Adipocyte (in vitro differentiated cells): Measurements from ENCODE around the gene H6PD.
A peak's percentile ranks its signal among the peaks of the same experiment; 100 is the strongest.

ENCODE experiments used
- DNase-seq: peaks from one replicate; pipeline ENCODE4 v3.0.0-alpha.2; 2015; ENCODE audit warnings: low read depth
- H3K27me3 ChIP-seq: replicated peaks from 2 replicates; pipeline ENCODE4 v1.7.0; 2013; ENCODE audit warnings: mild to moderate bottlenecking, low read length, moderate library complexity; ENCODE audit not compliant: control insufficient read depth, insufficient read depth
- H3K36me3 ChIP-seq: 2 replicates; pipeline ENCODE4 v1.7.0; 2013; ENCODE audit warnings: low read length, mild to moderate bottlenecking, moderate library complexity; ENCODE audit not compliant: control insufficient read depth, insufficient read depth, severe bottlenecking
- H3K4me1 ChIP-seq: 2 replicates; pipeline ENCODE4 v1.7.0; 2013; ENCODE audit warnings: mild to moderate bottlenecking, low read length, moderate library complexity; ENCODE audit not compliant: control insufficient read depth, insufficient read depth
- H3K4me3 ChIP-seq: 2 replicates; pipeline ENCODE4 v1.7.0; 2013; ENCODE audit warnings: mild to moderate bottlenecking, low read length, moderate library complexity
- H3K9ac ChIP-seq: 2 replicates; pipeline ENCODE4 v1.7.0; 2013; ENCODE audit warnings: mild to moderate bottlenecking, low read length, moderate library complexity
- H3K9me3 ChIP-seq: 2 replicates; pipeline ENCODE4 v1.7.0; 2013; ENCODE audit warnings: mild to moderate bottlenecking, low read length, moderate library complexity; ENCODE audit not compliant: control insufficient read depth

Gene H6PD

GRCh38 chr1:9233241-9233941, 1.2 kb upstream of the H6PD start:
- no peaks in the 10 kb centered on the region for H3K9me3 ChIP-seq
- H3K36me3 ChIP-seq: no peaks in the 10 kb centered on the region
- H3K27me3 ChIP-seq: no peaks in the 10 kb centered on the region
- peak; percentile 63 for DNase-seq
- peak overlapping the region; percentile 90 for H3K9ac ChIP-seq
- H3K4me3 ChIP-seq: peak overlapping the region; percentile 82
- H3K4me1 ChIP-seq: peaks cover 44% of the 10 kb centered on the region

GRCh38 chr1:9233942-9234222, 692 bp upstream of the H6PD start:
- no peak for DNase-seq
- no peaks in the 10 kb centered on the region for H3K9me3 ChIP-seq
- peak overlapping the region; percentile 82 for H3K4me3 ChIP-seq
- H3K4me1 ChIP-seq: peaks cover 49% of the 10 kb centered on the region
- no peaks in the 10 kb centered on the region for H3K36me3 ChIP-seq
- H3K9ac ChIP-seq: peak overlapping the region; percentile 90
- no peaks in the 10 kb centered on the region for H3K27me3 ChIP-seq

- H3K9ac ChIP-seq: peak overlapping the region; percentile 91
- H3K4me3 ChIP-seq: peak overlapping the region; percentile 85
- H3K36me3 ChIP-seq: no peaks in the 10 kb centered on the region
- no peaks in the 10 kb centered on the region for H3K9me3 ChIP-seq
- H3K27me3 ChIP-seq: no peaks in the 10 kb centered on the region
- peaks cover 61% of the 10 kb centered on the region for H3K4me1 ChIP-seq
- peak; percentile 86 for DNase-seq
These were observed 504 bp downstream of the H6PD start for GRCh38 chr1:9235096-9235459.

GRCh38 chr1:9235560-9235959, 986 bp downstream of the H6PD start:
- Histone ChIP-seq H3K27me3 (no peaks in the 10 kb centered on the region), H3K4me1 (peaks cover 66% of the 10 kb centered on the region), H3K9me3 (no peaks in the 10 kb centered on the region), H3K9ac (peak overlapping the region; percentile 91), H3K4me3 (peak overlapping the region; percentile 85), H3K36me3 (no peaks in the 10 kb centered on the region)
- DNase-seq: no peak

- DNase-seq: no peak
These were observed 3.6 kb downstream of the H6PD start for GRCh38 chr1:9238134-9238533.

GRCh38 chr1:9238550-9238949, 4.0 kb downstream of the H6PD start:
- Histone ChIP-seq H3K4me1 (peaks cover 76% of the 10 kb centered on the region), H3K9me3 (no peaks in the 10 kb centered on the region), H3K4me3 (no peak overlapping the region), H3K9ac (no peak overlapping the region), H3K27me3 (no peaks in the 10 kb centered on the region), H3K36me3 (no peaks in the 10 kb centered on the region)
- no peak for DNase-seq

More at GRCh38 chr1:9238134-9238533, 3.6 kb downstream of the H6PD start:
- Histone ChIP-seq H3K4me3 (no peak overlapping the region), H3K4me1 (peaks cover 74% of the 10 kb centered on the region), H3K27me3 (no peaks in the 10 kb centered on the region), H3K9ac (no peak overlapping the region), H3K36me3 (no peaks in the 10 kb centered on the region), H3K9me3 (no peaks in the 10 kb centered on the region)

- H3K4me1 ChIP-seq: peaks cover 78% of the 10 kb centered on the region
- peak; percentile 76 for DNase-seq
- H3K36me3 ChIP-seq: no peaks in the 10 kb centered on the region
- H3K4me3 ChIP-seq: peak overlapping the region; percentile 42
- H3K27me3 ChIP-seq: no peaks in the 10 kb centered on the region
- no peaks in the 10 kb centered on the region for H3K9me3 ChIP-seq
- H3K9ac ChIP-seq: peak overlapping the region; percentile 72
These were observed 5.2 kb downstream of the H6PD start for GRCh38 chr1:9239622-9240401.

GRCh38 chr1:9240914-9241820, 6.6 kb downstream of the H6PD start:
- no peaks in the 10 kb centered on the region for H3K9me3 ChIP-seq

GRCh38 chr1:9241891-9242290, 7.3 kb downstream of the H6PD start:
- H3K27me3 ChIP-seq: no peaks in the 10 kb centered on the region
- peak overlapping the region; percentile 51 for H3K4me3 ChIP-seq
- peaks cover 66% of the 10 kb centered on the region for H3K4me1 ChIP-seq
- peak overlapping the region; percentile 84 for H3K9ac ChIP-seq
- H3K36me3 ChIP-seq: peaks cover 13% of the 10 kb centered on the region
- DNase-seq: no peak
- no peaks in the 10 kb centered on the region for H3K9me3 ChIP-seq

More at GRCh38 chr1:9240914-9241820, 6.6 kb downstream of the H6PD start:
- Histone ChIP-seq H3K4me3 (no peak overlapping the region), H3K4me1 (peaks cover 71% of the 10 kb centered on the region), H3K9ac (peak overlapping the region; percentile 84), H3K36me3 (peaks cover 8% of the 10 kb centered on the region), H3K27me3 (no peaks in the 10 kb centered on the region)
- DNase-seq: no peak

- peak overlapping the region; percentile 84 for H3K9ac ChIP-seq
- H3K9me3 ChIP-seq: no peaks in the 10 kb centered on the region
- peaks cover 65% of the 10 kb centered on the region for H3K4me1 ChIP-seq
- H3K4me3 ChIP-seq: peak overlapping the region; percentile 77
- H3K36me3 ChIP-seq: peaks cover 19% of the 10 kb centered on the region
- no peaks in the 10 kb centered on the region for H3K27me3 ChIP-seq
- peak; percentile 79 for DNase-seq
These were observed 7.9 kb downstream of the H6PD start for GRCh38 chr1:9242338-9242969.
